Measurements from ENCODE around the gene NDUFA7. TPM values are rescaled to one million over a fixed set of nuclear protein-coding genes. Genes with fewer than 3 reads are reported as not detected.
A peak's percentile ranks its signal among the peaks of the same experiment; 100 is the strongest.

The NDUFA7 gene
- total and polyA plus RNA-seq, 2 of the 13 experiments (the other 11 are each of a cell fraction or from before 2014, with no cell fraction given) = 64.5 to 71.5 TPM

DNA sequence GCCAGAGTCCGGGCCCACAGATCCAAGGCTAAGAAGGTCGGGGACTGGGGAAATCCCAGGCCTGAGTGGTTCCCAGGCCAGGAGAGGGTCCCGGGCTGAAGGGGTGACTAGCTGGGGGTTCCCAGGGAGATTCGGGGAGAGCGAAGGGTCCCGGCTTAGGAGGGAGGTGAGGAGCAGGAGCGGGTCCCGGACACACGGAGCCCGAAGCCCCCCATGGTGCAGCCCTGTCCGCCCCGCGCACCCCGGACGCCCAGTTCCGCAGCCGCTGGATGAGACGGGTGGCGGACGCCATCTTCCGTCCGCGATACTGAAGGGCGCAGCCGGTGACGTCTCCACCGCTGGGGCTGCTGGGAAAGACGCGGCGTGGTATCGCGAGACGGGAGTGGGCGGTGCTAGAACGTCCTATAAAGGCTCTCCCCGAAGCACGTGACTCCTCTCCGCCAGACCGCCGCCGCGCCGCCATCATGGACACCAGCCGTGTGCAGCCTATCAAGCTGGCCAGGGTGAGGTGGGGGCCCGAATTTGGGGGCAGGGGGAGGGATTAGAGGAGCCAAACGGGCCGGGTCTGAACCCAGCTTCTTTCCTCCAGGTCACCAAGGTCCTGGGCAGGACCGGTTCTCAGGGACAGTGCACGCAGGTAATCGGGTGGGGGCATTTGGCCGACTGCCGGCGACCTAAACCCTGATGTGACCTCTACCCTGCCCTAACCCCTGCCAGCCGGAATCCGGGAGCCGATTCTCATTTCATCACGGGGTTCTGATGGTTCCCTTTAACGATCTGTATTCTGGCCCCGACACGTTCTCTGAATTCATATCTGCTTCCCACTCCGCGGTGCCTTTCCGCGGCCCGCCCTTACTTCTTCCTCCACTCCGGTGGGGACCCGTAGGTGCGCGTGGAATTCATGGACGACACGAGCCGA, at the start of gene NDUFA7, which contains the start of gene RPS28 (continued):
- TF ChIP-seq, protein P1, sequence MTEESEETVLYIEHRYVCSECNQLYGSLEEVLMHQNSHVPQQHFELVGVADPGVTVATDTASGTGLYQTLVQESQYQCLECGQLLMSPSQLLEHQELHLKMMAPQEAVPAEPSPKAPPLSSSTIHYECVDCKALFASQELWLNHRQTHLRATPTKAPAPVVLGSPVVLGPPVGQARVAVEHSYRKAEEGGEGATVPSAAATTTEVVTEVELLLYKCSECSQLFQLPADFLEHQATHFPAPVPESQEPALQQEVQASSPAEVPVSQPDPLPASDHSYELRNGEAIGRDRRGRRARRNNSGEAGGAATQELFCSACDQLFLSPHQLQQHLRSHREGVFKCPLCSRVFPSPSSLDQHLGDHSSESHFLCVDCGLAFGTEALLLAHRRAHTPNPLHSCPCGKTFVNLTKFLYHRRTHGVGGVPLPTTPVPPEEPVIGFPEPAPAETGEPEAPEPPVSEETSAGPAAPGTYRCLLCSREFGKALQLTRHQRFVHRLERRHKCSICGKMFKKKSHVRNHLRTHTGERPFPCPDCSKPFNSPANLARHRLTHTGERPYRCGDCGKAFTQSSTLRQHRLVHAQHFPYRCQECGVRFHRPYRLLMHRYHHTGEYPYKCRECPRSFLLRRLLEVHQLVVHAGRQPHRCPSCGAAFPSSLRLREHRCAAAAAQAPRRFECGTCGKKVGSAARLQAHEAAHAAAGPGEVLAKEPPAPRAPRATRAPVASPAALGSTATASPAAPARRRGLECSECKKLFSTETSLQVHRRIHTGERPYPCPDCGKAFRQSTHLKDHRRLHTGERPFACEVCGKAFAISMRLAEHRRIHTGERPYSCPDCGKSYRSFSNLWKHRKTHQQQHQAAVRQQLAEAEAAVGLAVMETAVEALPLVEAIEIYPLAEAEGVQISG (CRISPR knock-in tag; IDR thresholded peaks at IDR 0.05) = peak; percentile 86; the same call in 1 of the 2 replicates
- TF ChIP-seq MTF1 (CRISPR knock-in tag; IDR thresholded peaks at IDR 0.05) (no peak), TAF1 (CRISPR knock-in tag; IDR thresholded peaks at IDR 0.05) (peak; percentile 94), ETS1 (CRISPR knock-in tag; IDR thresholded peaks at IDR 0.05) (0 out of 2 replicates have a peak, but pooled peaks have one; percentile 60), TOPORS (CRISPR knock-in tag; IDR thresholded peaks at IDR 0.05) (peak; percentile 30; the same call in 1 of the 2 replicates), PHF8 (CRISPR knock-in tag; IDR thresholded peaks at IDR 0.05) (peak; percentile 94), SAP130 (CRISPR knock-in tag; IDR thresholded peaks at IDR 0.05; ENCODE audit: low read depth) (peak; percentile 84), PTBP1 (IDR thresholded peaks at IDR 0.05; ENCODE audit: low read depth, low read length, poor library complexity, severe bottlenecking) (peak; percentile 28), GZF1 (CRISPR knock-in tag; IDR thresholded peaks at IDR 0.05) (peak; percentile 80; the same call in 1 of the 2 replicates), EZH2 (conservative IDR thresholded peaks at IDR 0.05; ENCODE audit: low read depth, low read length) (no peak), CSRNP1 (CRISPR knock-in tag; IDR thresholded peaks at IDR 0.05) (0 out of 2 replicates have a peak, but pooled peaks have one; percentile 81), SP1 (IDR thresholded peaks at IDR 0.05) (no peak), SP1 (CRISPR knock-in tag; IDR thresholded peaks at IDR 0.05) (peak; percentile 95), ZNF264 (CRISPR knock-in tag; IDR thresholded peaks at IDR 0.05) (0 out of 2 replicates have a peak, but pooled peaks have one; percentile 31), CCDC6 (CRISPR knock-in tag; IDR thresholded peaks at IDR 0.05) (no peak), POLR2G (IDR thresholded peaks at IDR 0.05; ENCODE audit: low read depth, low read length) (peak; percentile 95), AHR (CRISPR knock-in tag; IDR thresholded peaks at IDR 0.05) (no peak), RXRB (CRISPR knock-in tag; IDR thresholded peaks at IDR 0.05; ENCODE audit: borderline replicate concordance) (peak; percentile 26; the same call in 1 of the 2 replicates), TFAP4 (IDR thresholded peaks at IDR 0.05; ENCODE audit: borderline replicate concordance, low read depth) (0 out of 2 replicates have a peak, but pooled peaks have one; percentile 29), TBX2 (CRISPR knock-in tag; IDR thresholded peaks at IDR 0.05; ENCODE audit: borderline replicate concordance) (peak; percentile 89), GATA4 (IDR thresholded peaks at IDR 0.05; ENCODE audit: borderline replicate concordance, low read depth) (peak; percentile 47; the same call in 1 of the 2 replicates)
- TF ChIP-seq, protein P2, sequence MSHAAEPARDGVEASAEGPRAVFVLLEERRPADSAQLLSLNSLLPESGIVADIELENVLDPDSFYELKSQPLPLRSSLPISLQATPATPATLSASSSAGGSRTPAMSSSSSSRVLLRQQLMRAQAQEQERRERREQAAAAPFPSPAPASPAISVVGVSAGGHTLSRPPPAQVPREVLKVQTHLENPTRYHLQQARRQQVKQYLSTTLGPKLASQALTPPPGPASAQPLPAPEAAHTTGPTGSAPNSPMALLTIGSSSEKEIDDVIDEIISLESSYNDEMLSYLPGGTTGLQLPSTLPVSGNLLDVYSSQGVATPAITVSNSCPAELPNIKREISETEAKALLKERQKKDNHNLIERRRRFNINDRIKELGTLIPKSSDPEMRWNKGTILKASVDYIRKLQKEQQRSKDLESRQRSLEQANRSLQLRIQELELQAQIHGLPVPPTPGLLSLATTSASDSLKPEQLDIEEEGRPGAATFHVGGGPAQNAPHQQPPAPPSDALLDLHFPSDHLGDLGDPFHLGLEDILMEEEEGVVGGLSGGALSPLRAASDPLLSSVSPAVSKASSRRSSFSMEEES (CRISPR knock-in tag; IDR thresholded peaks at IDR 0.05) = peak; percentile 96

Measured in HepG2 (cell line).